ENCODE data around the gene PSMD1.

Gene PSMD1

DNA sequence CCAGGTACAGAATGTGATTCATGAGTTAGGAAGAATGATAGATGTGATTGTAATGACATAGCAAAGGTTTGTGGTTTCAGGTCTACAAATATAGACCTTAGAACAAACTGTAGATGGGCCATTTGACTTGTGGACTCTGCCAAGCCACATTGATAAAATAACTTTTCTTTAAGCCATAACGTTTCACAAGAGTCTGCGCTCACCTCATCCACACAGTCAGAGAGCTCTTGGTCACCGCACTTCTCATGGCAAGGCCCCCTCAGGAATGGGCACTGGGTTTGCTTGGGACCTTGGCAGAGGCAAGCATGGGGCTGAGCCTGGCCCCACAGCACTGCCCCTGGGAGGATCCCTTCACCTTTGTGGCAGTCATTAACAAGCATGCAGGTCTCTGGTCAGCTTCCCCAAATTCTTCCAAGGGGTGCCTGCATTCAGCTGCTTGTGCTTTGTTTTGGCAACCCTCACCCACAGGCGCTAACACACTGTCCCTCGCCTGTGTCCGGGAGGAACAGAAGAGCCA lies 155.7 kb downstream of the PSMD1 start:
- POLR2A ChIA-PET: no interaction called here
- H3K36me3 ChIP-seq (ENCODE audit: control insufficient read depth in 2 of 2, insufficient read depth in 1 of 2, low read length in 2 of 2): peaks cover 0 to 70% of the 10 kb centered on the region in 2 experiments; a peak in 2 of 3 replicates
- TF ChIP-seq ZIC2 (tag by site-specific recombination; IDR thresholded peaks at IDR 0.05): no peak
- TF ChIP-seq ZNF19 (tag by site-specific recombination; IDR thresholded peaks at IDR 0.05; ENCODE audit: low read depth): no peak
- TF ChIP-seq KLF17 (tag by site-specific recombination; IDR thresholded peaks at IDR 0.05): no peak
- TF ChIP-seq, protein P1, sequence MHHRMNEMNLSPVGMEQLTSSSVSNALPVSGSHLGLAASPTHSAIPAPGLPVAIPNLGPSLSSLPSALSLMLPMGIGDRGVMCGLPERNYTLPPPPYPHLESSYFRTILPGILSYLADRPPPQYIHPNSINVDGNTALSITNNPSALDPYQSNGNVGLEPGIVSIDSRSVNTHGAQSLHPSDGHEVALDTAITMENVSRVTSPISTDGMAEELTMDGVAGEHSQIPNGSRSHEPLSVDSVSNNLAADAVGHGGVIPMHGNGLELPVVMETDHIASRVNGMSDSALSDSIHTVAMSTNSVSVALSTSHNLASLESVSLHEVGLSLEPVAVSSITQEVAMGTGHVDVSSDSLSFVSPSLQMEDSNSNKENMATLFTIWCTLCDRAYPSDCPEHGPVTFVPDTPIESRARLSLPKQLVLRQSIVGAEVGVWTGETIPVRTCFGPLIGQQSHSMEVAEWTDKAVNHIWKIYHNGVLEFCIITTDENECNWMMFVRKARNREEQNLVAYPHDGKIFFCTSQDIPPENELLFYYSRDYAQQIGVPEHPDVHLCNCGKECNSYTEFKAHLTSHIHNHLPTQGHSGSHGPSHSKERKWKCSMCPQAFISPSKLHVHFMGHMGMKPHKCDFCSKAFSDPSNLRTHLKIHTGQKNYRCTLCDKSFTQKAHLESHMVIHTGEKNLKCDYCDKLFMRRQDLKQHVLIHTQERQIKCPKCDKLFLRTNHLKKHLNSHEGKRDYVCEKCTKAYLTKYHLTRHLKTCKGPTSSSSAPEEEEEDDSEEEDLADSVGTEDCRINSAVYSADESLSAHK (tag by site-specific recombination; IDR thresholded peaks at IDR 0.05): no peak
- H3K4me1 ChIP-seq (ENCODE audit: control insufficient read depth, insufficient read depth, low read length): no peaks in the 10 kb centered on the region
- CTCF ChIA-PET: interaction anchor here (0.6 to 1.2 kb wide), 2 partner anchors 15 to 73 kb away, joined by 3 to 7 read pairs; no protein-coding TSS in a partner anchor
- H3K9me3 ChIP-seq (ENCODE audit: control insufficient read depth, insufficient read depth, low read depth, low read length): no peaks in the 10 kb centered on the region
- no peak overlapping the region for H3K4me3 ChIP-seq (ENCODE audit: low read depth, low read length)
- H3K27ac ChIP-seq (ENCODE audit: extremely low read depth, low read depth, low read length): no peak overlapping the region

DNA sequence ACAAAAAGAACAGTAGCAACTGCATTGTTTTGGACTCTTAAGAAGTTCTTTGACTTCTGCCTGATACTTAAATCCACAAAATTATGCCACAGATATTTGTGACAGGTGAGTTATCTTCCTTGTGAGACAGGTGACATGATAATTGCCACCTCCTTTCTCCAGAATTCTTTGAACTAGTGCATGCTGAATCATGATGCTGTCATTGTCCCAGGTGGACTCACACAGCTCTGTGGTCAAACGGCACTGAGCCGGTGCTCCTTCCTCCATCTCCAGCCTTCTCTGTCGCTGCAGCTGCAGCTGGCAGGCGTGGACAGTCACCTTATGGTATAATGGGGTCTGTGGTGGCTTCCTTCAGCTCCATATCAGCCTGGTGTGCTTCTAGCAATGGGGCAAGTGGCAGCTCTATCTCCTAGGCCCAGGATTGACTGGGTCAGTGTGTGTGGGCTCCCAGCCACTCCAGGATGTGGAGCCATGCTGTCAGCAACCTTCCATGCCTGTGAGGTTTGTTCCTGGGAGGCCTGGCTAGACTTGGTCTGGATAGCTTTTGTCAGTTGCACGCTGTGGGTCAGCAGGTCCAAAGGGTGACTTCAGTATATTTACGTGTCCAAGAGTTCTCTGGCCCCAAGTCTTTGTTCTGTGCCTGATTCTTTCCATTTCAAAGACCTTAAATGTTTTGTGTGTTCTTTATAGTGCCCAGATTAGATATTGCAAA lies 157.4 kb downstream of the PSMD1 start:
- Histone ChIP-seq H3K36me3 (ENCODE audit: control insufficient read depth in 2 of 2, insufficient read depth in 1 of 2, low read length in 2 of 2) (peaks cover 5 to 70% of the 10 kb centered on the region in 2 experiments; a peak in 2 of 3 replicates), H3K9me3 (ENCODE audit: control insufficient read depth, insufficient read depth, low read depth, low read length) (no peaks in the 10 kb centered on the region), H3K27ac (ENCODE audit: extremely low read depth, low read depth, low read length) (no peak overlapping the region), H3K4me3 (ENCODE audit: low read depth, low read length) (no peak overlapping the region), H3K4me1 (ENCODE audit: control insufficient read depth, insufficient read depth, low read length) (no peaks in the 10 kb centered on the region)
- ChIA-PET CTCF (interaction anchor here (0.8 to 0.9 kb wide), 3 partner anchors 13 to 199 kb away, joined by 3 to 4 read pairs (median 3); no protein-coding TSS in a partner anchor), POLR2A (interaction anchor here (1.0 kb wide), 1 partner anchor 10 kb away, joined by 6 read pairs; no protein-coding TSS in a partner anchor)
- no peak for TF ChIP-seq PRDM6 (tag by site-specific recombination; IDR thresholded peaks at IDR 0.05)
- TF ChIP-seq KLF16 (tag by site-specific recombination; IDR thresholded peaks at IDR 0.05): no peak
- TF ChIP-seq ZNF155 (tag by site-specific recombination; IDR thresholded peaks at IDR 0.05): no peak
- TF ChIP-seq ZNF585B (tag by site-specific recombination; IDR thresholded peaks at IDR 0.05): no peak
- TF ChIP-seq SCRT2 (tag by site-specific recombination; IDR thresholded peaks at IDR 0.05): no peak
- no peak for TF ChIP-seq ZNF768 (tag by site-specific recombination; IDR thresholded peaks at IDR 0.05)
- TF ChIP-seq ZFHX2 (tag by site-specific recombination; conservative IDR thresholded peaks at IDR 0.05): no peak
- no peak for TF ChIP-seq ZNF707 (tag by site-specific recombination; IDR thresholded peaks at IDR 0.05)
- TF ChIP-seq OVOL3 (tag by site-specific recombination; IDR thresholded peaks at IDR 0.05): no peak
- no peak for TF ChIP-seq KLF7 (tag by site-specific recombination; IDR thresholded peaks at IDR 0.05; ENCODE audit: borderline replicate concordance)
- no peak for TF ChIP-seq ZNF560 (tag by site-specific recombination; IDR thresholded peaks at IDR 0.05; ENCODE audit: borderline replicate concordance)
- TF ChIP-seq ZEB2 (tag by site-specific recombination; IDR thresholded peaks at IDR 0.05): no peak
- TF ChIP-seq ZNF747 (tag by site-specific recombination; IDR thresholded peaks at IDR 0.05): no peak
- TF ChIP-seq, protein P1 (tag by site-specific recombination; IDR thresholded peaks at IDR 0.05): no peak
- TF ChIP-seq ZNF138 (tag by site-specific recombination; IDR thresholded peaks at IDR 0.05; ENCODE audit: borderline replicate concordance): no peak
